ENCODE data around the gene PLCH1. TPM values are rescaled to one million over a fixed set of nuclear protein-coding genes. Genes with fewer than 3 reads are reported as not detected.

Gene PLCH1
- polyA plus RNA-seq, 6 donors from 2014 or later: not detected

GRCh38 chr3:155356594-155357370 is 388.1 kb downstream of the PLCH1 start:
- no peaks in the 10 kb centered on the region for H3K27me3 Mint-ChIP-seq
- H3K4me1 Mint-ChIP-seq: no peaks in the 10 kb centered on the region
- H3K9me3 Mint-ChIP-seq: peaks cover 0 to 2% (median 0%) of the 10 kb centered on the region in 7 donors
- ATAC-seq (ENCODE audit: low read depth in 2 of 2) (no peak), DNase-seq (no peak)
- no peaks in the 10 kb centered on the region for H3K36me3 Mint-ChIP-seq
- no peak overlapping the region for H3K4me3 Mint-ChIP-seq
- H3K27ac Mint-ChIP-seq: peak overlapping the region in 1 of 6 donors; percentile 25

- ATAC-seq (ENCODE audit: low read depth in 2 of 2) (no peak), DNase-seq (no peak)
- H3K4me3 Mint-ChIP-seq: no peak overlapping the region
- H3K27ac Mint-ChIP-seq: no peak overlapping the region
- no peaks in the 10 kb centered on the region for H3K36me3 Mint-ChIP-seq
- no peaks in the 10 kb centered on the region for H3K27me3 Mint-ChIP-seq
- no peaks in the 10 kb centered on the region for H3K9me3 Mint-ChIP-seq
- H3K4me1 Mint-ChIP-seq: no peaks in the 10 kb centered on the region
These were observed 390.2 kb downstream of the PLCH1 start for GRCh38 chr3:155354658-155355057.

GRCh38 chr3:155352900-155353490 is 391.9 kb downstream of the PLCH1 start:
- Mint-ChIP-seq H3K27ac (no peak overlapping the region), H3K36me3 (no peaks in the 10 kb centered on the region), H3K4me1 (no peaks in the 10 kb centered on the region), H3K4me3 (no peak overlapping the region), H3K9me3 (no peaks in the 10 kb centered on the region), H3K27me3 (no peaks in the 10 kb centered on the region)
- ATAC-seq (ENCODE audit: low read depth in 2 of 2): no peak
- DNase-seq: peak; percentile 12

- DNase-seq (no peak), ATAC-seq (ENCODE audit: low read depth in 2 of 2) (no peak)
- H3K27me3 Mint-ChIP-seq: no peaks in the 10 kb centered on the region
- H3K36me3 Mint-ChIP-seq: no peaks in the 10 kb centered on the region
- peak overlapping the region in 1 of 6 donors; percentile 33 for H3K27ac Mint-ChIP-seq
- H3K4me1 Mint-ChIP-seq: no peaks in the 10 kb centered on the region
- no peaks in the 10 kb centered on the region for H3K9me3 Mint-ChIP-seq
- no peak overlapping the region for H3K4me3 Mint-ChIP-seq
These were observed 394.3 kb downstream of the PLCH1 start for GRCh38 chr3:155350571-155350970.

- no peaks in the 10 kb centered on the region for H3K36me3 Mint-ChIP-seq
- no peak overlapping the region for H3K27ac Mint-ChIP-seq
- H3K9me3 Mint-ChIP-seq: peaks cover 0 to 2% (median 0%) of the 10 kb centered on the region in 7 donors
- no peak for DNase-seq
- H3K4me3 Mint-ChIP-seq: no peak overlapping the region
- no peaks in the 10 kb centered on the region for H3K4me1 Mint-ChIP-seq
- no peaks in the 10 kb centered on the region for H3K27me3 Mint-ChIP-seq
- ATAC-seq (ENCODE audit: low read depth in 2 of 2): no peak
These were observed 397.0 kb downstream of the PLCH1 start for GRCh38 chr3:155347901-155348300.

- H3K36me3 Mint-ChIP-seq: no peaks in the 10 kb centered on the region
- H3K4me1 Mint-ChIP-seq: no peaks in the 10 kb centered on the region
- H3K9me3 Mint-ChIP-seq: peaks cover 0 to 2% (median 0%) of the 10 kb centered on the region in 7 donors
- H3K27me3 Mint-ChIP-seq: no peaks in the 10 kb centered on the region
- no peak overlapping the region for H3K4me3 Mint-ChIP-seq
- DNase-seq (no peak), ATAC-seq (ENCODE audit: low read depth in 2 of 2) (no peak)
- H3K27ac Mint-ChIP-seq: no peak overlapping the region
These were observed 402.5 kb downstream of the PLCH1 start for GRCh38 chr3:155342344-155342743.

- Mint-ChIP-seq H3K4me3 (no peak overlapping the region), H3K9me3 (no peaks in the 10 kb centered on the region), H3K36me3 (no peaks in the 10 kb centered on the region), H3K4me1 (peaks cover 0 to 3% (median 0%) of the 10 kb centered on the region in 3 donors), H3K27me3 (no peaks in the 10 kb centered on the region), H3K27ac (no peak overlapping the region)
- no peak for DNase-seq
- no peak for ATAC-seq (ENCODE audit: low read depth in 2 of 2)
These were observed 405.8 kb downstream of the PLCH1 start for GRCh38 chr3:155339052-155339451.

- Mint-ChIP-seq H3K9me3 (no peaks in the 10 kb centered on the region), H3K4me3 (no peak overlapping the region), H3K27me3 (no peaks in the 10 kb centered on the region), H3K4me1 (peaks cover 0 to 3% (median 0%) of the 10 kb centered on the region in 3 donors), H3K36me3 (no peaks in the 10 kb centered on the region), H3K27ac (no peak overlapping the region)
- no peak for DNase-seq
- ATAC-seq (ENCODE audit: low read depth in 2 of 2): no peak
These were observed 409.0 kb downstream of the PLCH1 start for GRCh38 chr3:155335724-155336354.

- Mint-ChIP-seq H3K36me3 (no peaks in the 10 kb centered on the region), H3K9me3 (no peaks in the 10 kb centered on the region), H3K27ac (peak overlapping the region in 1 of 6 donors; percentile 7), H3K4me3 (no peak overlapping the region), H3K27me3 (no peaks in the 10 kb centered on the region), H3K4me1 (peaks cover 0 to 3% (median 0%) of the 10 kb centered on the region in 3 donors)
- DNase-seq: no peak
- ATAC-seq (ENCODE audit: low read depth in 2 of 2): no peak
These were observed 409.8 kb downstream of the PLCH1 start for GRCh38 chr3:155334914-155335723.

GRCh38 chr3:155334215-155334913 is 410.5 kb downstream of the PLCH1 start:
- H3K4me1 Mint-ChIP-seq: peaks cover 0 to 3% (median 0%) of the 10 kb centered on the region in 3 donors
- no peaks in the 10 kb centered on the region for H3K36me3 Mint-ChIP-seq
- H3K4me3 Mint-ChIP-seq: no peak overlapping the region

GRCh38 chr3:155332716-155333115 is 412.2 kb downstream of the PLCH1 start:
- Mint-ChIP-seq H3K27me3 (no peaks in the 10 kb centered on the region), H3K36me3 (no peaks in the 10 kb centered on the region), H3K4me3 (no peak overlapping the region), H3K4me1 (peaks cover 0 to 3% (median 0%) of the 10 kb centered on the region in 3 donors), H3K27ac (no peak overlapping the region), H3K9me3 (peaks cover 0 to 1% (median 0%) of the 10 kb centered on the region in 7 donors)
- ATAC-seq (ENCODE audit: low read depth in 2 of 2): no peak
- DNase-seq: no peak

More at GRCh38 chr3:155334215-155334913, 410.5 kb downstream of the PLCH1 start:
- DNase-seq: no peak
- no peaks in the 10 kb centered on the region for H3K9me3 Mint-ChIP-seq
- H3K27me3 Mint-ChIP-seq: no peaks in the 10 kb centered on the region
- no peak for ATAC-seq (ENCODE audit: low read depth in 2 of 2)
- peak overlapping the region in 1 of 6 donors; percentile 42 for H3K27ac Mint-ChIP-seq

GRCh38 chr3:155331078-155331477 is 413.8 kb downstream of the PLCH1 start:
- no peaks in the 10 kb centered on the region for H3K27me3 Mint-ChIP-seq
- H3K4me1 Mint-ChIP-seq: peaks cover 0 to 3% (median 0%) of the 10 kb centered on the region in 3 donors
- peaks cover 0 to 1% (median 0%) of the 10 kb centered on the region in 7 donors for H3K9me3 Mint-ChIP-seq
- no peaks in the 10 kb centered on the region for H3K36me3 Mint-ChIP-seq
- no peak overlapping the region for H3K4me3 Mint-ChIP-seq
- no peak overlapping the region for H3K27ac Mint-ChIP-seq
- DNase-seq (no peak), ATAC-seq (ENCODE audit: low read depth in 2 of 2) (no peak)

GRCh38 chr3:155330370-155330769 is 414.5 kb downstream of the PLCH1 start:
- Mint-ChIP-seq H3K4me1 (peaks cover 0 to 3% (median 0%) of the 10 kb centered on the region in 3 donors), H3K27ac (no peak overlapping the region), H3K27me3 (no peaks in the 10 kb centered on the region), H3K36me3 (no peaks in the 10 kb centered on the region), H3K4me3 (no peak overlapping the region), H3K9me3 (peaks cover 0 to 1% (median 0%) of the 10 kb centered on the region in 7 donors)
- no peak for DNase-seq
- ATAC-seq (ENCODE audit: low read depth in 2 of 2): no peak

All from naive B cell (primary cell).